HepG2 (cell line): Measurements from ENCODE around the gene SYNGR2. TPM values are rescaled to one million over a fixed set of nuclear protein-coding genes. Genes with fewer than 3 reads are reported as not detected.

Source experiments
- CAMTA2 ChIP-seq: sonication (generic); formaldehyde crosslinking; IDR thresholded peaks from 2 replicates; pipeline ENCODE4 v1.4.0; 2020; ENCODE audit warnings: mild to moderate bottlenecking, missing genetic modification reagents, borderline replicate concordance
- CEBPB ChIP-seq: IDR thresholded peaks from 2 replicates; pipeline ENCODE4 v1.6.1; 2011; ENCODE audit warnings: low read depth, low read length, improper control_type of control experiment, borderline replicate concordance
- ERF ChIP-seq: IDR thresholded peaks from 2 replicates; pipeline ENCODE4 v1.6.1; 2018; ENCODE audit warnings: missing biosample characterization, missing genetic modification reagents
- MEF2D ChIP-seq: sonication (generic); formaldehyde crosslinking; IDR thresholded peaks from 2 replicates; pipeline ENCODE4 v1.5.1; 2020; ENCODE audit warnings: mild to moderate bottlenecking, missing genetic modification reagents
- NFYB ChIP-seq: sonication (generic); formaldehyde crosslinking; IDR thresholded peaks from 2 replicates; pipeline ENCODE4 v1.4.0; 2020; ENCODE audit warnings: missing genetic modification reagents
- NRL ChIP-seq: sonication (generic); formaldehyde crosslinking; IDR thresholded peaks from 2 replicates; pipeline ENCODE4 v1.5.0; 2020; ENCODE audit warnings: missing genetic modification reagents, mild to moderate bottlenecking, moderate library complexity, borderline replicate concordance
- PHF21A ChIP-seq: sonication (generic); formaldehyde crosslinking; IDR thresholded peaks from 2 replicates; pipeline ENCODE4 v1.5.0; 2020; ENCODE audit warnings: mild to moderate bottlenecking, missing genetic modification reagents
- RBM39 ChIP-seq: fragments of 200-400 bp; formaldehyde crosslinking; IDR thresholded peaks from one replicate; pipeline ENCODE4 v1.6.1; 2018; ENCODE audit warnings: antibody characterized with exemption, mild to moderate bottlenecking, low read depth, low read length; ENCODE audit not compliant: poor library complexity, severe bottlenecking
- RERE ChIP-seq: IDR thresholded peaks from 2 replicates; pipeline ENCODE4 v1.6.1; 2016; ENCODE audit warnings: low read depth, missing genetic modification reagents, missing compliant biosample characterization
- TCF7 ChIP-seq: sonication (generic); IDR thresholded peaks from 2 replicates; pipeline ENCODE4 v1.6.1; 2016; ENCODE audit warnings: antibody characterized with exemption, low read depth
- TRAFD1 ChIP-seq: sonication (generic); formaldehyde crosslinking; IDR thresholded peaks from 2 replicates; pipeline ENCODE4 v1.5.1; 2020; ENCODE audit warnings: missing genetic modification reagents, mild to moderate bottlenecking, borderline replicate concordance
- ZBTB38 ChIP-seq: sonication (generic); formaldehyde crosslinking; IDR thresholded peaks from 2 replicates; pipeline ENCODE4 v1.5.1; 2020; ENCODE audit warnings: mild to moderate bottlenecking, missing genetic modification reagents
- ZNF296 ChIP-seq: sonication (generic); formaldehyde crosslinking; conservative IDR thresholded peaks from 2 replicates; pipeline ENCODE4 v1.5.0; 2020; ENCODE audit warnings: mild to moderate bottlenecking, missing genetic modification reagents
- ZNF33A ChIP-seq: sonication (generic); formaldehyde crosslinking; IDR thresholded peaks from 2 replicates; pipeline ENCODE4 v1.5.1; 2020; ENCODE audit warnings: missing genetic modification reagents, mild to moderate bottlenecking, moderate library complexity, borderline replicate concordance
- ZNF546 ChIP-seq: sonication (generic); formaldehyde crosslinking; conservative IDR thresholded peaks from 2 replicates; pipeline ENCODE4 v1.8.1; 2023; ENCODE audit warnings: mild to moderate bottlenecking, missing genetic modification reagents
- ZNF552 ChIP-seq: sonication (generic); formaldehyde crosslinking; IDR thresholded peaks from 2 replicates; pipeline ENCODE4 v1.9.0; 2022; ENCODE audit warnings: missing genetic modification reagents, mild to moderate bottlenecking, borderline replicate concordance
- ZNF556 ChIP-seq: sonication (generic); formaldehyde crosslinking; IDR thresholded peaks from 2 replicates; pipeline ENCODE4 v1.4.0; 2020; ENCODE audit warnings: mild to moderate bottlenecking, missing genetic modification reagents, borderline replicate concordance
- ZNF589 ChIP-seq: sonication (generic); formaldehyde crosslinking; conservative IDR thresholded peaks from 2 replicates; pipeline ENCODE4 v1.8.0; 2022; ENCODE audit warnings: mild to moderate bottlenecking, moderate library complexity, missing genetic modification reagents
- ZNF691 ChIP-seq: sonication (generic); formaldehyde crosslinking; IDR thresholded peaks from 2 replicates; pipeline ENCODE4 v1.4.0; 2020; ENCODE audit warnings: missing genetic modification reagents, low read depth, mild to moderate bottlenecking, borderline replicate concordance
- ZNF83 ChIP-seq: sonication (generic); formaldehyde crosslinking; IDR thresholded peaks from 2 replicates; pipeline ENCODE4 v1.4.0; 2020; ENCODE audit warnings: missing genetic modification reagents, mild to moderate bottlenecking, borderline replicate concordance
- ZNF879 ChIP-seq: sonication (generic); formaldehyde crosslinking; IDR thresholded peaks from 2 replicates; pipeline ENCODE4 v1.8.1; 2023; ENCODE audit warnings: missing genetic modification reagents
- ZSCAN31 ChIP-seq: sonication (generic); formaldehyde crosslinking; IDR thresholded peaks from 2 replicates; pipeline ENCODE4 v1.5.0; 2020; ENCODE audit warnings: low read depth, mild to moderate bottlenecking, missing genetic modification reagents
- polyA plus RNA-seq, 8 experiments: library from polyadenylated mRNA; depleted of rRNA in 3 of 8; stranded (reverse) in 7 of 8; unstranded in 1 of 8; fragments of >200 nt; fragmentation: Illumina TruSeq in 4 of 8; extraction: Trizol in 4 of 8; gene quantifications; 2 replicates each; pipeline versions ENCODE4 v1.2.1 to v1.2.3, GENCODE V29; 2011 to 2016; ENCODE audit warnings: low read depth in 4 of 8, missing spikeins in 1 of 8, mixed read lengths in 1 of 8; ENCODE audit not compliant: insufficient read depth in 1 of 8
- total RNA-seq, 5 experiments: library from RNA; depleted of rRNA; stranded (reverse); fragments of >200 nt; fragmentation: Illumina TruSeq; extraction: Trizol; gene quantifications; 2 replicates each; pipeline ENCODE4 v1.2.3, GENCODE V29; 2016; ENCODE audit warnings: low read depth in 1 of 5

Gene SYNGR2
- total and polyA plus RNA-seq, 2 of the 13 experiments (the other 11 are each of a cell fraction or from before 2014, with no cell fraction given): 46.7 to 170 TPM

GRCh38 chr17:78148286-78149016, 19.9 kb upstream of the SYNGR2 start (continued):
- TF ChIP-seq RERE (CRISPR knock-in tag) (no peak), ZBTB38 (0 out of 2 replicates have a peak, but pooled peaks have one; percentile 53), PHF21A (CRISPR knock-in tag) (peak; percentile 57), ZNF879 (CRISPR knock-in tag) (no peak), ZNF589 (CRISPR knock-in tag) (no peak), RBM39 (no peak), ERF (CRISPR knock-in tag) (peak; percentile 68; the same call in 1 of the 2 replicates), TCF7 (peak; percentile 25; the same call in 1 of the 2 replicates), ZNF691 (CRISPR knock-in tag) (no peak), CEBPB (no peak), ZNF296 (CRISPR knock-in tag) (0 out of 2 replicates have a peak, but pooled peaks have one; percentile 38), ZNF556 (CRISPR knock-in tag) (no peak), NRL (no peak; the same call in 1 of the 2 replicates), ZNF33A (CRISPR knock-in tag) (no peak), NFYB (CRISPR knock-in tag) (no peak), TRAFD1 (peak; percentile 41; the same call in 1 of the 2 replicates), ZNF83 (CRISPR knock-in tag) (no peak), ZNF546 (CRISPR knock-in tag) (no peak), ZNF552 (CRISPR knock-in tag) (no peak), MEF2D (no peak), ZSCAN31 (CRISPR knock-in tag) (no peak), CAMTA2 (no peak)
